ENCODE results near the gene DPYD.

Gene DPYD

DNA sequence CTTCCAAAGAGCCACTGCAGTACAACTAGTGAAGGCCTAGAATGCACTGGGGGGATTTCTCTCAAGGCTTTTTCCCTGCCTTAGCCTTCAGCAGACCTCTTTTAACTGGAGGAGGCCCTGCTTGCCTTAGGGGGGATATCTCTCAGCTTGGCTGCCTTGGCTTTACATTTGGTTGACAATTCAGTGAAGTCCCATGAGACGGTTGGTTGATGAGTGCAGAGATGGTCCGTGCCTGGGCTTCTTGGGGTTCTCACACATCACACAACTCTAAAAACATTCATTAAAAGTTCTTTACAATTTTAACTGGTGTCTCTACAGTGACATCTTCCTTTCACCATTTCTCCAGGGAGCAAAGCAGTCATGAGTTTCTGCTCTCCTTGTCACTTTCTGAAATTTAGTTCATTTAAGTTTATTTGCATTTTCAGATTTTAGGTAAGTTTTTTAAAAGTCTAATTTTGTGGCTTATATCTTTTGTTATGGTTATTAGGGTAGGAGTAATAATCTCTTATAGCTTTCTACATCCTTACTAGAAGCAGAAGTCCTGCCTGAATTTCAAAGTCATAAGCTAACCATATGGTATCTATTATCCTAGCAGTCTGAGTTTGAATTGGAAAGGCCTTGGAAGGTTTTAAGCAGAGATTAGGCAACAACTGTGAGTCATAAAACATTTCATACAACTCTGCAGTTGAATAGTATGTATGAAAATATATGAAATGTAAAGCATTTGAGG is 487.6 kb downstream of the DPYD start:
- DNase-seq (ENCODE audit: low read depth): peak; percentile 72

DNA sequence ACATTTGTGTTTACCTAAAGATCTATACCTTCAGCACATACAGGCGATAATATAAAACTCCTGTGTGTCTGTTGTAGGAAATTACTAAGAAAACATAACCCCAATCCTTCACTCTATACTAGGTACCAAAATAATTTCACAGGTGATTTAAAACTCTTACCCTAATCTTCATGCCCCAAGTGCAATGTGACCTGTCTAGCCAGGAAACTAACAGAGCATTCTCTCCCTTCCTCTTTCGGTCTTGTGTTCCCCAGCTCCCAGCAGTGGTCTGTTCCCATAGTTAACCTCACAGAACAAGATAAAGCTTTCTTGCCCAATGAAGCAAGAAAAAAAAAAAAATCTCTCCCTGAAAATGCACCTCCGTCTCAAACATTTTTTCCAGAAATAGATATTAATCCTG is 493.5 kb downstream of the DPYD start:
- DNase-seq (ENCODE audit: low read depth): no peak

DNA sequence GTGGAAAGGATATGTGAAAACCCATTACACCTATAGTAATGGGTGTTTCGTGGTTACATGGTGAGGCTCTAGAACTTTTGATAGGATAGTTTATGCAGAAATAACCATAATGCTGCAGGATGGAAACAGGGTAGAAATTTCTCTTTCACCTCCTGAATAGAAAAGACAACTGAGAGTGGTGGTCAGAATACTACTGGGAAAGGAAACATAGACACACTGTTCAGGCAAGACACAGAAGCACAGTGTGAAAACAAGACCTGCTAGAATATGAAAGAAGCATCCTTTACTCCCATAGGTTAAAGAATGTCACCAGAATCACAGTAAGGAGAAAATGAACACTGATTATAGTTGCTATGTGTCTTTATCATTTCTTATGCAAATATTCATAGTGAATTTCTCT is 496.6 kb downstream of the DPYD start:
- no peak for DNase-seq (ENCODE audit: low read depth)

DNA sequence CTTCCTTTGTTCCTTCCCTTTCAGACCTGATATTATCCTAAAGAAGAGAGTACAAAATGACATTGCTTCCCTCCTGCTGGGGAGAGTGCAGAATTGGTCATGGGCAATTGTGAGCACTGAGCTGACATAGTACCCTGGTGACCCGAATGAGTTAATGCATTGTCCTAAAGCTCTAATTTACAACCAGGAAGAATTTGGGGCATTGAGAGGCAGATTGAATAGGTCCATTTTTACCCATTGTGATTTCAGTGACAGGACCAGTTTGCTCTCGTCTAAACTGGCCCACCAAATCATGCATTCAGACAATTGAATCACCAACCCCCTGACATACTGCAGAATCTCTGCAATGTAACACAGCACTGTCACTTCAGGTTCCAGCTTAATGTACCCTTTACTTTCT is 497.4 kb downstream of the DPYD start:
- DNase-seq (ENCODE audit: low read depth): no peak

DNA sequence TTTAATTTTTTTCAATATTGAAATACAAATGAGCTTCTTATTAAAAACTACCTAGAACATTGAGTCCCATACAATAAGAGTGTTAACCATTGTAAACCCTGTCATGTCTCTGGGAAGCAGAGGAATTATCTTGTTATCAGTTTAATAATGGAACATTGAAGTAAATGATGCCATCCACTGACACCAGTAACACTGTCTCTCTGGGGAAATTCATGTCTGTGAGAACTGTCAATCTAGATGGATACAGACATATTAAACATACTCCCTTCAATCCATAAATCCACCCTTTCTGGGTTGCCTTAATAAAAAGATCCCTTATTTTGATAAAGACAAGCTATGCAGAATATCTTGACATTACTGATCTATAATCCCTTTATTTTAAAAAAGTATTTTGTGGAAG is 503.2 kb downstream of the DPYD start:
- no peak for DNase-seq (ENCODE audit: low read depth)

DNA sequence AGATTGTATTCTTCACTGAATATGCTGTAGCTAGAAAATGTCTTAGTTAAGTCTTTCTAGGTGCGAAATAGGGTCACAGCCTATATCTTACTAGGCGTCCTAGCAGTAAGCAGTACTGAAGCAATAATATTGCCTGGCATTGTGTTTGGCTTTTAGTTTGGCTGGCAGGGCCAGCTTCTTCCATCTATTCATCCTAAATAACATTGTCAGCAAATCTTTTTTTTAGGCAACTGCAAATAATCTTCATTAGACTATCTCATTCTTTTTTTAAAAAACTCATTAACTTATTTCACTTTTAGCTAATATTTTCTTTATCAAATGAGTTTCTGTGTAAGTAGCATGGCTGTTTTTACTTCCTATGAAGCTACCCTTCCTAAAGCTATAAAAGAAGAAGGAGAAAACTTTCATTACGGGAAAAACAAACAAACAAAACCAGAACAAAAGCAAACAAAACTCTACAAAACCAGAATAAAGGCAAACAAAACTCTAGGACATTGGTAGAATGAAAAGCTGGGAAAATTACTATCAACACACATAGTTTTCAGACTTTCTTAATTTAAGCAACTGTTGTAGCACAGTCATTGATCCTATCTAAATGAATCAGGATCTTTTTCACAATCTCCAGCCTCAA is 506.0 kb downstream of the DPYD start:
- no peak for DNase-seq (ENCODE audit: low read depth)

DNA sequence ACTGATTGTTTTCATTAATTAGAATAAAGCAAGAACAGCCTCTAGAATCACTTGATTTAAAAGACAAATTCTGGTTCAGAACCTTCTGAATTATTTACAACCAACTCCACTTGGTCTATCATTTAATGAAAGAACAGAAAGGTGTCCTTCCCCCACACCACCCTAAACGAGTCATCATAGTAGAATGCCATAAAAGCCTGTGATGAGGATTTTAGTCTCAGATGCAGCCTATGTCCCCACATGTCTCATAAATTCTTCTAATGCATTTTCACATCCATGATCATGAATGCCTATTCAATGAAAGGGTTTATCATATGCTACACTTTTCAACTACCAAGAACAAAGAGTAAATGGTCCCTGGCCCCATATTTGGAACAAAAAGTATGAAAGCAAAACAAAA is 508.1 kb downstream of the DPYD start:
- peak; percentile 40 for DNase-seq (ENCODE audit: low read depth)

DNA sequence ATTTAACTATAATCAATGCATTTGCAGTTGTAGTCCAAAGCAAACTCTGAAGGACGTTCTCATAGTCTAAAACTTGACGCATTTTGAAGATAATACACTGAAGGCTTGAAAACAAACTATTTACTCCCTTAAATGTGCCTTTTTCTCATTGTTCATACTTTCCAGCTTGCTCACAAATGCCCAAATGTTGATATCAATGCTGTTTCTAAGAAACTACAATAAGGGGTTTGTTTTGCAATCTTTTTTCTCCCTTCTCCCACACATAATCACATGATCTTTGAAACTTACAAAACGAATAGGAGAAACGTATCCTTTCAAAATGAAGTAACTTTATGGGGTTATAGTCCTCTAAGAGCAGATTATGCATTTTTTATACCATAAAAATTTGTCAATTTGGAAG is 508.7 kb downstream of the DPYD start:
- no peak for DNase-seq (ENCODE audit: low read depth)

DNA sequence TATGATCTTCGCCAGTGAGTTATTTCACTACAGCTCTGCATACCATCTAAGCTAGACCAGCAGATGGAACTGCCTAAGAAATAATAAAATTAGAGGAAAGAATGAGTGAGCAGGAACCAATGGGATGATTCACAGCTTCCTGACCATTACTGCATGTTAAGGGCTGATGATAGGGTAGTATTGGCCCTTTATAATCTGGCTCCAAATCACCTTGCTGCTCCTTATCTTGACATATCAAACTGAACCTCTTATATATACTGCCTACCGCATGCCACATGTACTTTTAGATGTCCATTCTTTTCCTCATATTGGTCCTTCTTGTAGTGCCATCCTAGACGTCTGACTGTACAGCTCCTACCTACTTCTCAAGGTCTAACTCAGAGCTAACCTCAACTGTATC is 524.4 kb downstream of the DPYD start:
- peak; percentile 48 for DNase-seq (ENCODE audit: low read depth)

DNA sequence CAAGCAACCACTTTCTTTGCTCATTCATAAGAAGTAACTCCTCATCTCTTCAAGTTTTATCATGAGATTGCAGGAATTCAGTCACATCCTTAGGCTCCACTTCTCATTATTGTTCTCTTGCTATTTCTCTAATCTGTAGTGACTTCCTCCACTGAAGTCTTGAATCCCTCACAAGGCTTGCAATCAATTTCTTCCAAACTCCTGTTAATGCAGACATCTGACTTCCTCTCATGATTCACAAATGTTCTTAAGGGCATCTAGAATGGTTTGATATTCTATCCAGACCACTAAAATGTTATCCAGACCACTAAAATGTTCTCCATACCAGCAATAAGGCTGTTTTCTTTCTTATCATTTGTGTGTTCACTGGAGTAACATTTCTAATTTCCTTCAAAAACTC is 528.1 kb downstream of the DPYD start:
- DNase-seq (ENCODE audit: low read depth): no peak

DNA sequence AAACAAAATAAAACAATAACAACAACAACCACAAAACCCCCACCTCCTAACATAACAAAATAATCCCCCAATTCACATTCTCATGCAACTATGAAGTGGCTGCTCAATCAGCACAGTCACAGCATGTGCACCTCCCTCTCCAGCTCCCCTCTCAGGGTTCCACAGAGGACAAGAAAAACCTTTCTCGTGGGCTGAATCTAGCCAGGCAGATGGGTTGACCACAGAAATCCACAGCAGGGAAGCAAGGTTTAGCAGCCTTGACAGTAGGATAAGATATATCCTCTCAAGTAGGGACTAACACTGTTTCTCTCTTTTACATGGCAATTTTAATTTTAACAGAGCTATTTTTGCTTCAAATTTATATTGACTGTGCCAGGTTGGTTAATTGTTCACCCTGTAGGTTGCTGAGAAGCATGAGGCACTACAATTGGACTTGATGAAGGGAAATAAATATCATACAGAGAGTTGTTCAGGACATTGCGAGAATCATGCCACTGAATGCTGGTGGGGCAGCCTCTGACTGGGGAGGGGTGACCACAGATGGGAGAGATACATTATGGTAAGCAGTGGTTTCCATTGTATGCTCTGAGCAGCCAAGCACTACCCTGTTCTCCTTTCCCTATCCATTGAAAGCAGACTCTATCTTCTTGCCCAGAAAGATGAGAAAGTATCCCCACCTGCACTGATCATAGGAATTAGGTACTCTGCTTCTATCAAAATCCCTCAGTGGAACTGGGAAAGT is 535.1 kb downstream of the DPYD start:
- no peak for DNase-seq (ENCODE audit: low read depth)

DNA sequence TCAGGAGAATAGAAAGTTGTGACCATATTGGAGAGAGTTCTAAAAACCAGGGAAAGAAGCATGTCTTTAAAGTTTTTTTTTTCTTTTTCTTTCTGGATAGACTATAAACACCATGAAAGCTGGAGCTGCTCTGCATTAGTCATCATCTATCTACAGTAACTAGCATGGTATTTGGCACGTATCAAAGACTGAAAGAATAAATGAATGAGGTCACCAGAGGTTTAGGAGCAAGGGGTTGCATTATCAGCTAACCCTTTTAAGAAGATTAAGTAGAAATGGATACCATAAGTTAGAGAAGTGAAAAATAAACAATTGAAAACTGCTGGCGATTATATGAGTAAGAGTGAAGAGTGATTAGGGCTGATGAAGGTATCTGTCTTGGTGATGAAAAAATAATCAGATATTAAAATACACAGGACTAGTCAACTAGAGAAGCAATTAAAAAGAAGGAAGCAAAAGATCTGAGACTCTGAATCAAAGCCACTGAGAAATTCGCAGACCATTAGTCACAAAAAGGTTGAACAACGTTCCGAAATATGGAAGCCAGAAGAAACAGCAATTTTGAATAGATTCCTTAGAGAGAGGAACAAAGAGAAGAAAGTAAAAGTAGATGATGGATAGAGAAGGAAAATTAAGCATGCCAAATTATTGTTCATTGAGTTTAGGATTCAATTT is 536.4 kb downstream of the DPYD start:
- DNase-seq (ENCODE audit: low read depth): peak; percentile 84

DNA sequence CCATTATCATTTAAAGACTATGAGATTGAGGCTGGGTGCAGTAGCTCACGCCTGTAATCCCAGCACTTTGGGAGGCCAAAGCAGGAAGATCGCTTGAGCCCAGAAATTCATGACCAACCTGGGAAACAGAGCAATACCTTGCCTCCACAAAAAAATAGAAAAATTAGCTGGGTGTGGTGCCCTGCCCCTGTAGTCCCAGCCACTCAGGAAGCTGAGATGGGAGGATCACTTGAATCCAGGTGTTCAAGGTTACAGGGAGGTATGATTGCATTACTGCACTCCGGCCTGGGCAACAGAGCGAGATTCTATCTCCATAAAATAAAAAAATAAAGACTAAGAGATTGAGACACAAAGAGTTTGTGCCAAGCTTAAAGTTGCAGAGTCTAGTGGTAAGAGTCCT is 537.0 kb downstream of the DPYD start:
- no peak for DNase-seq (ENCODE audit: low read depth)

DNA sequence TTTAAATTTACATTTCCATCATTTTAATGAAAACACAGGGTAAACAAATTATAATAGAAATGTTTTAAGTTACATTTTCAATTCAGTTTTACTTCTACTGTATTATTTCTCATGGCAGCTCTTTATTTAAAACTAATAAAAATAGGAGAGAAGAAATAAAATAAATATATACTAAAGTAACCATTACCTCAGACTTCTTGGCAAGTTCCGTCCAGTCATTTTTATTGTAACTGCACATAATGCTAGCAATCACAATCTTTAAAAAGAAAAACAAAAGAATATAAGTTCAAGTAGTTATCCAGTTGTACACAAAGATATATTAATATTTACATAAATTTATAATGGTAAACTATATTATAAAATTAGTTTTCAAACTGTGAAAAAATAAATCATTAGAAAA is 538.6 kb downstream of the DPYD start:
- no peak for DNase-seq (ENCODE audit: low read depth)

DNA sequence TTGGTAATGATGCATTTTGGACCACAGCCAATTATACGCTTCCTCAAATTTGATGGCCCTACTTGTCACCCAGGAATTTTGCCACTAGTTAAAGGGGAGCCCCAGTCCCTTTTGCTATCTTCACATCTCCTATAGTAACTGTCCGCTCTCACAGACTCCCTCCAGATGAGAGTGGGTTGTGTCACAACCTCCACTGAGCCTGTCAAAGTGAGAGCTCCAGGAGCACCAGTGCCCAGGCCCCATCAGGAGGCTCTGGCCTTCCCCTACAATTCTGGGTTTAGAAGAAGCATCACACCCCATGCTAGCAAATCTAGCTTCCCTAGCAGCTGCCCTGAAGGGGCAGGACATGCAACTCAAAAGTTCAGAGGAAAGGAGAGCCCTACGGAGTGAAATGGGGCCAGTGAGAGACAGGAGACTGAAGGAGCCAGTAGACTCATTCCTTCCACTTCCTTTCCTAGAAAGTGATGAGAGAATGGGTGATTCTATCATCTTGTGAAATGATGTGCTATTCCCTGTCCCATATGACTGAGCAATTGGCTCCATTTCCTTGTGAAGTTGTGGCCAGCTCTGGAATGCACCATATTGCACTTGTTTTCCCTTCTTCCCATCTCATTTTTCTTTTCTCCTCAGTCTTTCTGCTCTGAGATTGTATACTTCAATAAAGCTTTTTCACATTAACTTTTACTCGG is 541.3 kb downstream of the DPYD start:
- DNase-seq (ENCODE audit: low read depth): peak; percentile 54

DNA sequence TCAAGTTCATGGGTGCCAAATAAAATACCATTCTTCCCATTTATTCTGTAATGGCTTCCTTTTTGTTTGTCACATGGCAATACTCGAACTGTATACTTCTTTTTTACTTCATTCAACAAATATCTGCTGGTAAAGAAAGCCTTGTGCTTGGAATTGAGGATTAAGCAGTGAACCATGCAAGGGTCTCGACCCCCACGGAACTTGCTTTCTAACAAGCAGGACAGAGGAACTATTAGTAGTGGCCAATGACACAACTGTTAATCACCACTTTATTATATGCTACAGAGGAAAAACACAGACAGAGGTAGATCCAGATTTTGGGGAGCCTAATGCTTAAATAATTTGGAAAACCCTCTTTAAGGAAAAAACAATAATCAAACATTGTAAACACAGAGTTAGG is 542.2 kb downstream of the DPYD start:
- peak; percentile 35 for DNase-seq (ENCODE audit: low read depth)

DNA sequence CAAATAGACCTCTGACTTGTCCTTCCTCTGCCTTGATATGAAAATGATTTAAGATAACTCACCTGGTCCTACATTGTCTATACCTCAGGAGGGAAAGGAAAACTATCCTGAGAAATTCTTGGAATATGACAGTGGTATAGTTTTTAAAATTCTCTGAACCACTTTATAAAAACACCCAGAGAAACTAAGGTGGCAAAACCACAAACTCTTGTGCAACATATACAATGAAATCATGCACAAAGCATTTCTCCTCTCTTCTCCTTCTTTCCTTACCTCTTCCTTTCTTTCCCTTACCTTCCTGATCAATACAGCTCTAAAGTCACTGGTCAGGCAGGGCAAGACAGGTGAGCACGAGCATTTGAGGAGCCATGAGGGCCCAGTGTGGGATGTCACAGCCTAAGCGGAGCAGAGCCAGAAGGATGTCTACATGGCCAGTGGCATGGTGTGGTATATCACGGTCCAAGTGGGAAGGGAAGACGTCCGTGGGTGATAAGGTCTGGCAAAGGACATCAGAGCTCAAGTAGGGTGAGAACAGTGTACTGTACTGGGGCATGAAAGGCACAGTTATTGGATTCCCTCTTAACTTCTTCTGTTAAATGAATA is 543.3 kb downstream of the DPYD start:
- peak; percentile 34 for DNase-seq (ENCODE audit: low read depth)

DNA sequence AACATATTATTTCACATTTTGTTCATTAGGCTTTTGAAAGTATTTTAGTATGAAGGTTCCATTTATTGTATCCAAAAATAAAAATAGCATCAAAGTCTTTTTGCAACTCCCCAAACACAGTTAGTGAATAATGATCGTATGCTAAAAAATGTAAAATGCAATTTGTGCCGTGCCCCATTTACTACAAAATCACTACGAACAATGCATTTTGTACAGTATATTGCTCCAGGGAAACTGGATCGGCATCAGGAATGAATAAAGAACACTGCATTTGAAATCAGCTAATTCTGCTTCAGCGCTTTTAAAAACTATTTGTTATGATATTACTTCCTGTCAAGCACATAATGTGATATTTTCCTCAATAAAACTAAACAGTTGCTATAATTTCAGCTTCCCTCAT is 547.8 kb downstream of the DPYD start:
- no peak for DNase-seq (ENCODE audit: low read depth)

DNA sequence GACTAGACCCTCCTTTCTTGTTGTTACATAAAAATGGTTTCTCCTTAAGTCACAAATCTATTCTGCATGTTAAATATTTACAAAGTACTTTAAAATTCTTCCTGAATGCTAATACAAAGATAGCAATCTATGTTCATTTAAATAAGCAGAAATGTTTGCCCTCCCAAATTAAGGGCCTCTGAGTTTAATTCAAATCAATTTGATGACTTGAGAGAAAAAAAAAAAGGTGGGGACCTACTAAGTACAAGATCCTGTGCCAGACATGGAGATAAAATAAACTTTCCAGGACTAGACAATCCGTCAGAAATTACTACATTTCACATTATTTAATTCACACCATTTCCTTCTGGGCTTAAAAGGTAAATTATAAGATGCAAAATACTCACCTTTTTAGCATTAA is 548.3 kb downstream of the DPYD start:
- DNase-seq (ENCODE audit: low read depth): no peak

DNA sequence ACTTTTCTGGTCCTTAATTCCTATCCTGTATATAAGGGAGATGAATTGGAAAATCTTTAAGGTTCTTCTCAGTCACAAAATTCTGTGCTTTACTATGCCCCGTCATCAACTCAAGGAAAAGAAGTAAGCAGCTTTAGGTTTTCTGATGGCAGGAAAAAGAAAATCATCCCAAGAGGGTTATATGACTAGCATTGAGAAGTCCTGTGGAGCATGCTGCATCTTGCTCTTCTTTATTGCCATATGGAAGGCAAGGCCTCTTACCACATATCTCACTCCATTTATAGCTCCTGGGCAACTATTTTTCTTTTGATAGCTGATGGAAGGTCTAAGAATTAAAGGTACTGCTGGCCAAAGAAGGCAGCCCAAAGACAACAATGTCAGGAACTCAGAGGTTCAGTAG is 552.5 kb downstream of the DPYD start:
- DNase-seq (ENCODE audit: low read depth): no peak

DNA sequence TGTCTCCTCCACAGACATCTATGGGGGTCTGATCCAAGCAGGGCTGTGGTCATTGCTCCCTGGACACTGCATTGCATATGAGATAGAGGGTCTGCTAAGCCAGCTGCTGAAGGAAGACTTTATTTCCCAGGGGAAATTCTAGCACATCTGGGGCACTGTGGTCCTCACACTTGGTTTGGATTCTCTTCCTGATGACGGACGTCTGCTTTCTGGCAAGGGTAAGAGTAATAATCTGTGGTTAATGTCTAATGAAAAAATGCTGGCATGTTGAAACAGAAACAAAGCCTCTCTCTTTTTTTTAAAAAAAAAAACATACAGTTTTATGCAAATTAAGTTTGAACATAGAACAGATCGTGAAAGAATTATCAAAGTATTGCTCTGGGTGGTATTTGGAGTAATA is 553.9 kb downstream of the DPYD start:
- DNase-seq (ENCODE audit: low read depth): no peak

DNA sequence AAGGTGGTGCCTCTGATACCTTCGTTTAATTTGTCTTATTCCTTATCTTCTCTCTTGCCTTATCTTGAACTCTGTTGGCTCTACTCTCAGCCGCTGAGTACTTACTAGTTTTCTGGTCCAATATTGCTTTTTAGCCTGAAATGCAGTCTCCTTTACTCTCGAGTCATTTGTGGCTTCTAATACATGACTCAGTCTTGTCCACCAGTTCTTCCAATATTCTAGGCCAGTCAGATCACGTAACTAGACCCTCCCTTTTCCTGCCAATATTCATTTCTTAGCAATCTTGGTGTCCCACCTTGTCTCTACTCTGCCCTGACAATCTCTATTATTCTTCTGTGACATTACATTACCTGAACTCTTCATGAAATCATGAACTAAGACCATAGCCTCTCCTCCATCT is 555.8 kb downstream of the DPYD start:
- peak; percentile 59 for DNase-seq (ENCODE audit: low read depth)

Data from ELR (cell line).